SK-N-SH (cell line): Measurements from ENCODE around the gene LRP11. TPM values are rescaled to one million over a fixed set of nuclear protein-coding genes. Genes with fewer than 3 reads are reported as not detected.

Experiments
- CTCF ChIA-PET: fragments of 300-600, 350-600 bp; formaldehyde crosslinking; extraction: SDS; loops from one replicate; lab custom pipeline; 2021; lab: Yijun Ruan, JAX
- POLR2A ChIA-PET: fragments of 350-600 bp; sonication (Branson Sonifier 250); formaldehyde crosslinking; extraction: SDS; loops from one replicate; lab custom pipeline; 2020; ENCODE audit warnings: antibody characterized with exemption, inconsistent platforms; lab: Yijun Ruan, JAX
- DNase-seq: peaks from one replicate; pipeline ENCODE4 v3.0.0; 2012
- H2AFZ ChIP-seq: fragments of 200-600 bp; sonication (generic); 2 replicates; pipeline ENCODE4 v1.8.1; 2016; ENCODE audit warnings: antibody characterized with exemption, mild to moderate bottlenecking, low read depth
- H3F3A ChIP-seq: fragments of 200-600 bp; sonication (generic); replicated peaks from 2 replicates; pipeline ENCODE3; 2016; ENCODE audit warnings: antibody characterized with exemption, mild to moderate bottlenecking; ENCODE audit not compliant: insufficient read depth
- H3K27ac ChIP-seq, 2 experiments: fragments of 200-500 bp in 1 of 2; fragments of 200-600 bp in 1 of 2; sonication (Bioruptor generic) in 1 of 2; sonication (generic), shearing (Covaris generic) in 1 of 2; 2 replicates each; pipeline versions ENCODE4 v1.5.1 to v1.6.1; 2014 to 2016; ENCODE audit warnings: low read depth in 2 of 2, inconsistent platforms in 1 of 2, low read length in 1 of 2, mild to moderate bottlenecking in 1 of 2, mixed read lengths in 1 of 2
- H3K27me3 ChIP-seq: fragments of 200-600 bp; sonication (generic), shearing (Covaris generic); 2 replicates; pipeline ENCODE4 v1.6.1; 2016; ENCODE audit warnings: mixed run types; ENCODE audit not compliant: insufficient read depth
- H3K36me3 ChIP-seq, 2 experiments: fragments of 200-500 bp in 1 of 2; fragments of 200-600 bp in 1 of 2; sonication (Bioruptor generic) in 1 of 2; sonication (generic) in 1 of 2; replicated peaks in 1 of 2; 2 replicates each; pipeline versions ENCODE3 to v1.5.1; 2014 to 2016; ENCODE audit warnings: low read length in 1 of 2, mild to moderate bottlenecking in 1 of 2; ENCODE audit not compliant: insufficient read depth in 2 of 2, control insufficient read depth in 1 of 2
- H3K4me1 ChIP-seq, 2 experiments: fragments of 200-500 bp in 1 of 2; fragments of 200-600 bp in 1 of 2; sonication (Bioruptor generic) in 1 of 2; sonication (generic), shearing (Covaris generic) in 1 of 2; 2 replicates each; pipeline versions ENCODE4 v1.5.1 to v1.6.1; 2014 to 2016; ENCODE audit warnings: low read depth in 1 of 2, low read length in 1 of 2, mixed run types in 1 of 2; ENCODE audit not compliant: insufficient read depth in 2 of 2, control insufficient read depth in 1 of 2
- H3K4me2 ChIP-seq: fragments of 200-600 bp; sonication (generic), shearing (Covaris generic); 2 replicates; pipeline ENCODE4 v1.6.1; 2017; ENCODE audit warnings: mixed run types
- H3K4me3 ChIP-seq, 2 experiments: fragments of 200-500 bp in 1 of 2; fragments of 200-600 bp in 1 of 2; sonication (Bioruptor generic) in 1 of 2; sonication (generic), shearing (Covaris generic) in 1 of 2; 2 replicates each; pipeline versions ENCODE4 v1.5.1 to v1.8.1; 2014 to 2016; ENCODE audit warnings: low read depth in 2 of 2, inconsistent platforms in 1 of 2, low read length in 1 of 2, mild to moderate bottlenecking in 1 of 2, mixed read lengths in 1 of 2, moderate library complexity in 1 of 2
- H3K79me2 ChIP-seq: fragments of 200-600 bp; sonication (generic); 2 replicates; pipeline ENCODE4 v1.8.1; 2017; ENCODE audit warnings: mild to moderate bottlenecking; ENCODE audit not compliant: insufficient read depth
- H3K9ac ChIP-seq: fragments of 200-600 bp; sonication (generic); 2 replicates; pipeline ENCODE4 v1.6.1; 2017; ENCODE audit warnings: mixed run types
- H3K9me2 ChIP-seq: fragments of 200-600 bp; sonication (generic); 2 replicates; pipeline ENCODE4 v1.6.1; 2017; ENCODE audit warnings: mixed run types
- H3K9me3 ChIP-seq: fragments of 200-600 bp; sonication (generic); 2 replicates; pipeline ENCODE4 v1.6.1; 2017; ENCODE audit warnings: mixed run types, mild to moderate bottlenecking, moderate library complexity
- H4K20me1 ChIP-seq: fragments of 200-600 bp; sonication (generic); 2 replicates; pipeline ENCODE4 v1.6.1; 2017; ENCODE audit warnings: mild to moderate bottlenecking, mixed run types; ENCODE audit not compliant: insufficient read depth
- ELF1 ChIP-seq: IDR thresholded peaks from 2 replicates; pipeline ENCODE4 v1.4.0; 2012
- FOSL2 ChIP-seq: IDR thresholded peaks from 2 replicates; pipeline ENCODE4 v1.4.0; 2012; ENCODE audit warnings: low read depth, mild to moderate bottlenecking, moderate library complexity, borderline replicate concordance
- FOXJ3 ChIP-seq: sonication (generic); formaldehyde crosslinking; IDR thresholded peaks from 2 replicates; pipeline ENCODE4 v1.5.1; 2020; ENCODE audit warnings: mild to moderate bottlenecking, missing genetic modification reagents
- FOXM1 ChIP-seq: IDR thresholded peaks from 2 replicates; pipeline ENCODE4 v1.4.0; 2012; ENCODE audit warnings: low read depth, mild to moderate bottlenecking
- GABPA ChIP-seq: IDR thresholded peaks from 2 replicates; pipeline ENCODE4 v1.4.0; 2012; ENCODE audit warnings: low read depth, mild to moderate bottlenecking
- GATA2 ChIP-seq: sonication (generic); formaldehyde crosslinking; IDR thresholded peaks from 2 replicates; pipeline ENCODE4 v1.5.0; 2020; ENCODE audit warnings: mild to moderate bottlenecking, missing genetic modification reagents
- JUND ChIP-seq: IDR thresholded peaks from 2 replicates; pipeline ENCODE4 v1.4.0; 2012
- MEF2A ChIP-seq: IDR thresholded peaks from 2 replicates; pipeline ENCODE4 v1.4.0; 2012; ENCODE audit warnings: low read depth, borderline replicate concordance
- MXI1 ChIP-seq: IDR thresholded peaks from 2 replicates; pipeline ENCODE4 v1.6.1; 2012; ENCODE audit warnings: mild to moderate bottlenecking, low read depth, low read length, improper control_type of control experiment
- NFIC ChIP-seq: IDR thresholded peaks from 2 replicates; pipeline ENCODE4 v1.4.0; 2012; ENCODE audit warnings: borderline replicate concordance
- NRF1 ChIP-seq: IDR thresholded peaks from 2 replicates; pipeline ENCODE4 v1.6.1; 2012; ENCODE audit warnings: low read depth, mild to moderate bottlenecking, low read length
- PBX3 ChIP-seq: IDR thresholded peaks from 2 replicates; pipeline ENCODE4; 2012
- POLR2AphosphoS5 ChIP-seq: IDR thresholded peaks from 2 replicates; pipeline ENCODE4 v1.6.1; 2012; ENCODE audit warnings: low read depth, low read length
- RAD21 ChIP-seq: IDR thresholded peaks from 2 replicates; pipeline ENCODE4 v1.6.1; 2012; ENCODE audit warnings: mild to moderate bottlenecking, low read length
- REST ChIP-seq: IDR thresholded peaks from 2 replicates; pipeline ENCODE4 v1.6.1; 2012; ENCODE audit warnings: mild to moderate bottlenecking, low read depth, low read length, moderate library complexity
- SIN3A ChIP-seq: IDR thresholded peaks from 2 replicates; pipeline ENCODE4 v1.6.1; 2012; ENCODE audit warnings: low read depth, mild to moderate bottlenecking, low read length, moderate library complexity, borderline replicate concordance
- SMC3 ChIP-seq: IDR thresholded peaks from 2 replicates; pipeline ENCODE4 v1.6.1; 2012; ENCODE audit warnings: low read depth, low read length, improper control_type of control experiment
- TAF1 ChIP-seq: IDR thresholded peaks from 2 replicates; pipeline ENCODE4 v1.6.1; 2012; ENCODE audit warnings: low read depth, mild to moderate bottlenecking, low read length, moderate library complexity, borderline replicate concordance
- TEAD4 ChIP-seq: IDR thresholded peaks from 2 replicates; pipeline ENCODE4 v1.4.0; 2012; ENCODE audit warnings: mild to moderate bottlenecking, borderline replicate concordance; ENCODE audit not compliant: insufficient read depth
- USF1 ChIP-seq: IDR thresholded peaks from 2 replicates; pipeline ENCODE4 v1.4.0; 2012; ENCODE audit warnings: low read depth, borderline replicate concordance
- YY1 ChIP-seq: IDR thresholded peaks from 2 replicates; pipeline ENCODE4 v1.4.0; 2012; ENCODE audit warnings: low read depth, mild to moderate bottlenecking
- WGBS: methylation state at CpG from one replicate; pipeline ENCODE4 v1.1.6; 2017; ENCODE audit warnings: low lambda C conversion rate; 5-methylcytosine and 5-hydroxymethylcytosine counted together
- polyA plus RNA-seq, 3 experiments: library from polyadenylated mRNA; depleted of rRNA; stranded (reverse); fragments of >200 nt; gene quantifications; 2 replicates each; pipeline ENCODE4 v1.2.3, GENCODE V29; 2012
- TF ChIP-seq, protein P1 (sequence below): fragments of 150-350 bp; IDR thresholded peaks from 2 replicates; pipeline ENCODE4 v1.6.1; 2016; ENCODE audit warnings: mild to moderate bottlenecking, low read depth, low read length
- TF ChIP-seq, protein P2 (sequence below): fragments of 150-350 bp; IDR thresholded peaks from 2 replicates; pipeline ENCODE4 v1.6.1; 2017; ENCODE audit warnings: antibody characterized with exemption, low read length, low read depth, borderline replicate concordance

Gene LRP11
- polyA plus RNA-seq, 1 of the 3 experiments (the other 2 are of a cell fraction): 25.0 TPM

DNA sequence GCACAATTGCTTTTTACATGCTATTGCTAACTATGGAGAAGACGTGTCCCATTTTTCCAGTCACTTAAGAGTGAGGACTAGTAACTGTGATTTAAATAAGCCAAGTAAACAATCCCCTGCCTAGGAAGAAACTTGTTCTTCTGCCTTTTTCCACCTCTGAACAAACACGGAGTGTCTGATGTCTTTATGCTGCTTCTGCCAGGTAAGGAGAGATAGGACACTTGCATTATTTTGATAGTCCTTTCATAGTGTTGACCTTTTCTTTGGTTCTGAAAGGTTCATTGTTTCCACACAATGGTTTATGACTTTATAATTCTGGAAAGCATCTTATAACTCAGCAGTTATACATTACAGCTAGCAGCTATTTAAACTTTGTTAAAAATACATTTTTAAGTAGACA, 8.4 kb downstream of the LRP11 start (continued):
- TF ChIP-seq GATA2 (CRISPR knock-in tag): no peak
- TF ChIP-seq TEAD4: no peak
- TF ChIP-seq USF1: no peak
- TF ChIP-seq ELF1: no peak
- TF ChIP-seq JUND: no peak

GRCh38 chr6:149855040-149855654, 9.0 kb downstream of the LRP11 start:
- H3F3A ChIP-seq: peaks cover 43% of the 10 kb centered on the region
- 13% methylated on average over 5 of the region's 5 CpGs for WGBS
- TF ChIP-seq GABPA: no peak
- TF ChIP-seq ELF1: no peak
- TF ChIP-seq USF1: no peak
- TF ChIP-seq, protein P1, sequence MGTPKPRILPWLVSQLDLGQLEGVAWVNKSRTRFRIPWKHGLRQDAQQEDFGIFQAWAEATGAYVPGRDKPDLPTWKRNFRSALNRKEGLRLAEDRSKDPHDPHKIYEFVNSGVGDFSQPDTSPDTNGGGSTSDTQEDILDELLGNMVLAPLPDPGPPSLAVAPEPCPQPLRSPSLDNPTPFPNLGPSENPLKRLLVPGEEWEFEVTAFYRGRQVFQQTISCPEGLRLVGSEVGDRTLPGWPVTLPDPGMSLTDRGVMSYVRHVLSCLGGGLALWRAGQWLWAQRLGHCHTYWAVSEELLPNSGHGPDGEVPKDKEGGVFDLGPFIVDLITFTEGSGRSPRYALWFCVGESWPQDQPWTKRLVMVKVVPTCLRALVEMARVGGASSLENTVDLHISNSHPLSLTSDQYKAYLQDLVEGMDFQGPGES: no peak
- TF ChIP-seq JUND: peak; percentile 54
- TF ChIP-seq MXI1: no peak
- no peak for TF ChIP-seq NRF1
- TF ChIP-seq POLR2AphosphoS5: peak; percentile 45; the same call in 1 of the 2 replicates
- TF ChIP-seq FOXJ3 (CRISPR knock-in tag): no peak
- TF ChIP-seq TAF1: no peak
- TF ChIP-seq MEF2A: no peak
- TF ChIP-seq PBX3: peak; percentile 73
- TF ChIP-seq YY1: no peak
- no peak for TF ChIP-seq SMC3
- TF ChIP-seq NFIC: peak; percentile 65; the same call in 1 of the 2 replicates
- no peak for TF ChIP-seq REST
- no peak for TF ChIP-seq GATA2 (CRISPR knock-in tag)
- no peak; the same call in 1 of the 2 replicates for TF ChIP-seq SIN3A
- no peak for TF ChIP-seq FOXM1
- TF ChIP-seq FOSL2: peak; percentile 51
- TF ChIP-seq, protein P2, sequence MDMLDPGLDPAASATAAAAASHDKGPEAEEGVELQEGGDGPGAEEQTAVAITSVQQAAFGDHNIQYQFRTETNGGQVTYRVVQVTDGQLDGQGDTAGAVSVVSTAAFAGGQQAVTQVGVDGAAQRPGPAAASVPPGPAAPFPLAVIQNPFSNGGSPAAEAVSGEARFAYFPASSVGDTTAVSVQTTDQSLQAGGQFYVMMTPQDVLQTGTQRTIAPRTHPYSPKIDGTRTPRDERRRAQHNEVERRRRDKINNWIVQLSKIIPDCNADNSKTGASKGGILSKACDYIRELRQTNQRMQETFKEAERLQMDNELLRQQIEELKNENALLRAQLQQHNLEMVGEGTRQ: no peak
- no peak for TF ChIP-seq RAD21

More at GRCh38 chr6:149855040-149855654, 9.0 kb downstream of the LRP11 start:
- Histone ChIP-seq H3K4me1 (peaks cover 8 to 44% of the 10 kb centered on the region in 2 experiments), H3K9me2 (no peaks in the 10 kb centered on the region), H3K4me3 (peak overlapping the region; percentile 25 to 48; a peak in 3 of 4 replicates), H3K27ac (peak overlapping the region; percentile 76 to 98), H3K9ac (peak overlapping the region; percentile 77), H3K79me2 (peaks cover 65% of the 10 kb centered on the region), H3K9me3 (no peaks in the 10 kb centered on the region), H3K36me3 (peaks cover 0 to 7% of the 10 kb centered on the region in 2 experiments), H3K4me2 (peak overlapping the region; percentile 73), H3K27me3 (no peaks in the 10 kb centered on the region), H4K20me1 (no peaks in the 10 kb centered on the region), H2AFZ (0 out of 2 replicates have a peak overlapping the region, but pooled peaks have one; percentile 55)
- ChIA-PET POLR2A (no interaction called here), CTCF (interaction anchor here (0.7 to 1.0 kb wide), 2 partner anchors 8 to 21 kb away, joined by 3 read pairs; no protein-coding TSS in a partner anchor)
- no peak for DNase-seq
